A673 (cell line): ENCODE results near the gene TROAP. TPM values are rescaled to one million over a fixed set of nuclear protein-coding genes. Genes with fewer than 3 reads are reported as not detected.

Experiments used
- BruUV-seq: library from RNA; stranded (reverse); fragments of 400-500 nt; replicated peaks from 2 replicates; lab custom pipeline; 2021; lab: Mats Ljungman, UMichigan
- CTCF ChIA-PET: fragments of 300-600 bp; sonication (Branson Sonifier 250); formaldehyde crosslinking; loops from one replicate; lab custom pipeline; 2022; ENCODE audit warnings: antibody characterized with exemption; lab: Charles Lee
- POLR2A ChIA-PET: fragments of 300-600 bp; sonication (Branson Sonifier 250); formaldehyde crosslinking; loops from one replicate; lab custom pipeline; 2022; ENCODE audit warnings: antibody characterized with exemption; ENCODE audit not compliant: low non-redundant PET; lab: Charles Lee
- DNase-seq: peaks from one replicate; pipeline ENCODE4 v3.0.0-alpha.2; 2015; ENCODE audit warnings: low spot score
- H3K27ac ChIP-seq: fragments of 200-600 bp; sonication (generic); 2 replicates; pipeline ENCODE4 v1.5.1; 2016; ENCODE audit warnings: mixed run types, low read depth, mild to moderate bottlenecking, mixed read lengths, antibody characterized with exemption, low read length; ENCODE audit not compliant: poor library complexity, severe bottlenecking
- H3K27me3 ChIP-seq: fragments of 200-600 bp; sonication (generic); replicated peaks from 2 replicates; pipeline ENCODE4 v1.6.1; 2017; ENCODE audit warnings: mixed run types, low read depth, mild to moderate bottlenecking, mixed read lengths, antibody characterized with exemption, low read length; ENCODE audit not compliant: insufficient read depth, poor library complexity
- H3K36me3 ChIP-seq: fragments of 200-600 bp; sonication (generic); 2 replicates; pipeline ENCODE4 v1.6.1; 2016; ENCODE audit warnings: mixed run types, mild to moderate bottlenecking, mixed read lengths, antibody characterized with exemption, low read length; ENCODE audit not compliant: insufficient read depth, poor library complexity, severe bottlenecking
- H3K4me1 ChIP-seq: fragments of 200-600 bp; sonication (generic); 2 replicates; pipeline ENCODE4 v1.6.1; 2017; ENCODE audit warnings: mixed run types, mild to moderate bottlenecking, mixed read lengths, antibody characterized with exemption, low read length; ENCODE audit not compliant: insufficient read depth, poor library complexity, severe bottlenecking
- H3K4me3 ChIP-seq: fragments of 200-600 bp; sonication (generic); 2 replicates; pipeline ENCODE4 v1.5.1; 2016; ENCODE audit warnings: low read depth, mixed run types, mild to moderate bottlenecking, mixed read lengths, low read length; ENCODE audit not compliant: poor library complexity, severe bottlenecking
- H3K9me3 ChIP-seq: fragments of 200-600 bp; sonication (generic); 2 replicates; pipeline ENCODE4 v1.6.1; 2016; ENCODE audit warnings: mixed run types, low read depth, mild to moderate bottlenecking, mixed read lengths, antibody characterized with exemption, low read length; ENCODE audit not compliant: poor library complexity, severe bottlenecking
- CTCF ChIP-seq: fragments of 300-800, 200-600 bp; sonication (generic); conservative IDR thresholded peaks from 2 replicates; pipeline ENCODE4 v1.5.1; 2017; ENCODE audit warnings: low read depth, mild to moderate bottlenecking, antibody characterized with exemption, low read length, moderate library complexity, mixed read lengths
- EZH2 ChIP-seq: fragments of 200-600 bp; sonication (generic); IDR thresholded peaks from 2 replicates; pipeline ENCODE4 v1.6.1; 2017; ENCODE audit warnings: borderline replicate concordance, low read depth, mild to moderate bottlenecking, mixed read lengths, antibody characterized with exemption, low read length; ENCODE audit not compliant: poor library complexity, severe bottlenecking
- intact Hi-C: fragments of 100-400 bp; cut with micrococcal nuclease; formaldehyde crosslinking; loops from one replicate; pipeline ENCODE4 v1.10.0; 2022; ENCODE audit not compliant: unreplicated experiment
- total RNA-seq: library from RNA; stranded (reverse); gene quantifications from 2 replicates; pipeline ENCODE4 v1.2.3, GENCODE V29; 2021

TROAP gene
- total RNA-seq, 1 experiment from 2014 or later = 124 TPM

GRCh38 chr12:49338830-49339463 is 15.9 kb downstream of the TROAP start:
- Histone ChIP-seq H3K4me1 (peaks cover 22% of the 10 kb centered on the region), H3K36me3 (no peaks in the 10 kb centered on the region), H3K27ac (no peak overlapping the region), H3K9me3 (no peaks in the 10 kb centered on the region), H3K4me3 (no peak overlapping the region), H3K27me3 (no peaks in the 10 kb centered on the region)
- TF ChIP-seq EZH2 (no peak), CTCF (no peak)
- intact Hi-C loops = no loop called here
- POLR2A ChIA-PET = no interaction called here
- CTCF ChIA-PET = interaction anchor here (1.1 to 2.6 kb wide), 2 partner anchors 9 to 50 kb away, joined by 4 to 13 read pairs; no protein-coding TSS in a partner anchor
- no TSS peak for BruUV-seq
- DNase-seq = no peak

- POLR2A ChIA-PET = no interaction called here
- no peak for DNase-seq
- Histone ChIP-seq H3K36me3 (no peaks in the 10 kb centered on the region), H3K4me3 (no peak overlapping the region), H3K4me1 (peaks cover 22% of the 10 kb centered on the region), H3K27ac (no peak overlapping the region), H3K9me3 (no peaks in the 10 kb centered on the region), H3K27me3 (no peaks in the 10 kb centered on the region)
- TF ChIP-seq EZH2 = no peak
- no TSS peak for BruUV-seq
- CTCF ChIA-PET = interaction anchor here (1.1 kb wide), 1 partner anchor 8 kb away, joined by 4 read pairs; no protein-coding TSS in a partner anchor
- intact Hi-C loops = no loop called here
Observed at GRCh38 chr12:49339464-49339861, 16.4 kb downstream of the TROAP start.

- Histone ChIP-seq H3K27me3 (no peaks in the 10 kb centered on the region), H3K27ac (no peak overlapping the region), H3K36me3 (no peaks in the 10 kb centered on the region), H3K4me3 (no peak overlapping the region), H3K4me1 (peaks cover 22% of the 10 kb centered on the region), H3K9me3 (no peaks in the 10 kb centered on the region)
- DNase-seq = no peak
- ChIA-PET CTCF (interaction anchor here (1.1 to 1.2 kb wide), 2 partner anchors 8 to 9 kb away, joined by 4 to 5 read pairs; no protein-coding TSS in a partner anchor), POLR2A (no interaction called here)
- intact Hi-C loops = no loop called here
- no TSS peak for BruUV-seq
- TF ChIP-seq EZH2 = no peak
- no peak for TF ChIP-seq CTCF
Observed at GRCh38 chr12:49340095-49340870, 17.2 kb downstream of the TROAP start.
